ENCODE data around the gene SMIM35. TPM values are rescaled to one million over a fixed set of nuclear protein-coding genes. Genes with fewer than 3 reads are reported as not detected.
A peak's percentile ranks its signal among the peaks of the same experiment; 100 is the strongest.

Gene SMIM35
- total RNA-seq, 1 donor from 2014 or later = not detected

GRCh38 chr11:118002010-118002540 is 84.7 kb downstream of the SMIM35 start:
- no peak for DNase-seq

GRCh38 chr11:118001494-118001971 is 85.2 kb downstream of the SMIM35 start:
- DNase-seq = no peak

- DNase-seq = no peak
These were observed 85.9 kb downstream of the SMIM35 start for GRCh38 chr11:118000850-118001228.

GRCh38 chr11:118000067-118000849 is 86.5 kb downstream of the SMIM35 start:
- DNase-seq = no peak

GRCh38 chr11:117999354-117999993 is 87.3 kb downstream of the SMIM35 start:
- no peak for DNase-seq

GRCh38 chr11:117998664-117999353 is 88.0 kb downstream of the SMIM35 start:
- DNase-seq = no peak

- DNase-seq = no peak
These were observed 88.8 kb downstream of the SMIM35 start for GRCh38 chr11:117997823-117998579.

GRCh38 chr11:117997406-117997805 is 89.4 kb downstream of the SMIM35 start:
- no peak for DNase-seq

GRCh38 chr11:117996058-117996457 is 90.7 kb downstream of the SMIM35 start:
- no peak for DNase-seq

GRCh38 chr11:117995472-117995871 is 91.3 kb downstream of the SMIM35 start:
- no peak for DNase-seq

GRCh38 chr11:117993988-117994745 is 92.6 kb downstream of the SMIM35 start:
- no peak for DNase-seq

- no peak for DNase-seq
These were observed 94.1 kb downstream of the SMIM35 start for GRCh38 chr11:117992620-117993019.

GRCh38 chr11:117992136-117992535 is 94.6 kb downstream of the SMIM35 start:
- DNase-seq = no peak

- no peak for DNase-seq
These were observed 97.2 kb downstream of the SMIM35 start for GRCh38 chr11:117989351-117990102.

- no peak for DNase-seq
These were observed 99.7 kb downstream of the SMIM35 start for GRCh38 chr11:117986981-117987574.

GRCh38 chr11:117985953-117986887 is 100.5 kb downstream of the SMIM35 start, which contains the start of gene IL10RA:
Gene IL10RA, plus strand, starts transcription at chr11:117986394. Its CDS starts 74 bp downstream, at chr11:117986468.
- peak; percentile 73 for DNase-seq

- no peak for DNase-seq
These were observed 102.3 kb downstream of the SMIM35 start for GRCh38 chr11:117984476-117984875.

- no peak for DNase-seq
These were observed 103.6 kb downstream of the SMIM35 start for GRCh38 chr11:117983163-117983475.

- no peak for DNase-seq
These were observed 106.0 kb downstream of the SMIM35 start for GRCh38 chr11:117980720-117981119.

Measured in occipital lobe (tissue), 2 donors.